HepG2 (cell line): ENCODE data around the gene BMP6. TPM values are rescaled to one million over a fixed set of nuclear protein-coding genes. Genes with fewer than 3 reads are reported as not detected.

ENCODE experiments used
- ATAC-seq: fragments of 200-7000 bp; cut with Tn5 transposase; 3 replicates; pipeline ENCODE4 v1.9.1; 2020; ENCODE audit warnings: mild to moderate bottlenecking, moderate library complexity
- BruUV-seq: library from RNA; stranded (reverse); fragments of 400-500 nt; replicated peaks from 2 replicates; lab custom pipeline; 2021; lab: Mats Ljungman, UMichigan
- CTCF ChIA-PET: fragments of 300-600 bp; formaldehyde crosslinking; extraction: SDS; loops from one replicate; lab custom pipeline; 2021; ENCODE audit warnings: low total read pairs, inconsistent platforms, low intra/inter-chr PET ratio; lab: Yijun Ruan, JAX
- POLR2A ChIA-PET: fragments of 350-600 bp; sonication (Branson Sonifier 250); formaldehyde crosslinking; loops from one replicate; lab custom pipeline; 2020; ENCODE audit warnings: antibody characterized with exemption, inconsistent platforms; lab: Yijun Ruan, JAX
- DNase-seq: peaks from one replicate; pipeline ENCODE4 v3.0.0-alpha.2; 2015; ENCODE audit warnings: low spot score
- FAIRE-seq: peaks from 3 replicates; lab custom pipeline; 2011; peaks lifted over from hg19 to GRCh38; lab: Jason Lieb, UNC
- H2AFZ ChIP-seq: one replicate; pipeline ENCODE4 v1.6.1; 2011; ENCODE audit warnings: low read length, inconsistent platforms
- H3K27ac ChIP-seq: fragments of 300-600 bp; 3 replicates; pipeline ENCODE4 v1.8.0; 2011; ENCODE audit warnings: mixed run types, mild to moderate bottlenecking, mixed read lengths, low read length, inconsistent platforms; ENCODE audit not compliant: insufficient read depth; ENCODE audit errors: extremely low read length
- H3K27me3 ChIP-seq, 2 experiments: fragments of 200-600 bp in 1 of 2; 2 replicates in 1 of 2; 3 replicates in 1 of 2; pipeline versions ENCODE4 v1.6.0 to v1.8.0; 2011; ENCODE audit warnings: low read length in 2 of 2, mild to moderate bottlenecking in 2 of 2, moderate library complexity in 2 of 2, inconsistent platforms in 1 of 2; ENCODE audit not compliant: insufficient read depth in 2 of 2, control insufficient read depth in 1 of 2
- H3K36me3 ChIP-seq, 2 experiments: fragments of 200-600 bp in 1 of 2; replicated peaks in 1 of 2; 2 replicates in 1 of 2; 3 replicates in 1 of 2; pipeline versions ENCODE4 v1.5.1 to v1.8.0; 2011; ENCODE audit warnings: low read length in 2 of 2, inconsistent platforms in 1 of 2; ENCODE audit not compliant: insufficient read depth in 2 of 2, control insufficient read depth in 1 of 2
- H3K4me1 ChIP-seq: 2 replicates; pipeline ENCODE4 v1.5.1; 2012; ENCODE audit warnings: low read length, inconsistent platforms; ENCODE audit not compliant: insufficient read depth
- H3K4me2 ChIP-seq: 2 replicates; pipeline ENCODE4 v1.6.0; 2011; ENCODE audit warnings: low read depth, low read length, inconsistent platforms
- H3K4me3 ChIP-seq, 3 experiments: fragments of 200-600 bp in 1 of 3; sonication (generic), shearing (Covaris generic) in 1 of 3; replicated peaks in 1 of 3; 2 replicates each; pipeline ENCODE4 v1.5.1; 2011 to 2016; ENCODE audit warnings: low read length in 3 of 3, inconsistent platforms in 2 of 3, low read depth in 2 of 3, mild to moderate bottlenecking in 2 of 3, control low read depth in 1 of 3, mixed read lengths in 1 of 3; ENCODE audit not compliant: insufficient read depth in 1 of 3
- H3K79me2 ChIP-seq: one replicate; pipeline ENCODE4 v1.6.1; 2011; ENCODE audit warnings: low read length, inconsistent platforms; ENCODE audit not compliant: insufficient read depth
- H3K9ac ChIP-seq: 2 replicates; pipeline ENCODE4 v1.6.0; 2011; ENCODE audit warnings: mild to moderate bottlenecking, low read depth, low read length, inconsistent platforms; ENCODE audit not compliant: insufficient read depth
- H3K9me3 ChIP-seq: 2 replicates; pipeline ENCODE4 v1.5.1; 2012; ENCODE audit warnings: mild to moderate bottlenecking, low read length
- H4K20me1 ChIP-seq: 2 replicates; pipeline ENCODE4 v1.6.0; 2011; ENCODE audit warnings: inconsistent platforms, mild to moderate bottlenecking, low read length, moderate library complexity; ENCODE audit not compliant: insufficient read depth
- HNRNPLL ChIP-seq: fragments of 200-400 bp; formaldehyde crosslinking; IDR thresholded peaks from 2 replicates; pipeline ENCODE4 v1.6.1; 2017; ENCODE audit warnings: mild to moderate bottlenecking, low read depth, low read length; ENCODE audit not compliant: poor library complexity, severe bottlenecking
- MBD4 ChIP-seq: IDR thresholded peaks from 2 replicates; pipeline ENCODE4 v1.6.1; 2012; ENCODE audit warnings: low read length, inconsistent platforms, borderline replicate concordance
- U2AF1 ChIP-seq: fragments of 200-400 bp; formaldehyde crosslinking; optimal IDR thresholded peaks from 2 replicates; pipeline ENCODE3; 2017; ENCODE audit warnings: mild to moderate bottlenecking, low read depth, low read length
- ZBTB40 ChIP-seq, 2 experiments: fragments of 450-650 bp in 1 of 2; sonication (generic) in 1 of 2; formaldehyde crosslinking in 1 of 2; IDR thresholded peaks; 2 replicates each; pipeline versions ENCODE4 v1.6.1 to v1.8.0; 2016 to 2022; ENCODE audit warnings: antibody characterized with exemption in 1 of 2, mild to moderate bottlenecking in 1 of 2, missing genetic modification reagents in 1 of 2
- ZMAT3 ChIP-seq: sonication (generic); formaldehyde crosslinking; conservative IDR thresholded peaks from 2 replicates; pipeline ENCODE4 v1.7.0; 2021; ENCODE audit warnings: missing genetic modification reagents
- ZNF121 ChIP-seq: sonication (generic); formaldehyde crosslinking; IDR thresholded peaks from 2 replicates; pipeline ENCODE4 v1.5.0; 2020; ENCODE audit warnings: mild to moderate bottlenecking, missing genetic modification reagents
- ZNF138 ChIP-seq: sonication (generic); formaldehyde crosslinking; IDR thresholded peaks from 2 replicates; pipeline ENCODE4 v1.5.0; 2020; ENCODE audit warnings: mild to moderate bottlenecking, low read depth, missing genetic modification reagents
- ZNF577 ChIP-seq: sonication (generic); formaldehyde crosslinking; IDR thresholded peaks from 2 replicates; pipeline ENCODE4 v1.4.0; 2020; ENCODE audit warnings: mild to moderate bottlenecking, low read depth, missing genetic modification reagents, borderline replicate concordance
- ZNF776 ChIP-seq: sonication (generic); formaldehyde crosslinking; IDR thresholded peaks from 2 replicates; pipeline ENCODE4 v1.4.0; 2020; ENCODE audit warnings: mild to moderate bottlenecking, missing genetic modification reagents
- ZNF83 ChIP-seq: sonication (generic); formaldehyde crosslinking; IDR thresholded peaks from 2 replicates; pipeline ENCODE4 v1.4.0; 2020; ENCODE audit warnings: missing genetic modification reagents, mild to moderate bottlenecking, borderline replicate concordance
- WGBS: methylation state at CpG from one replicate; pipeline ENCODE4 v1.1.6; 2017; ENCODE audit warnings: low lambda C conversion rate; 5-methylcytosine and 5-hydroxymethylcytosine counted together
- in situ Hi-C: cut with HindIII; loops from 2 replicates; pipeline ENCODE4 v1.10.0; 2017; ENCODE audit warnings: low pct_unique_long_range_greater_than_20kb; ENCODE audit not compliant: extremely low pct_ligation_motif_present
- intact Hi-C: fragments of 100-400 bp; cut with micrococcal nuclease; formaldehyde crosslinking; loops from one replicate; pipeline ENCODE4 v1.10.0; 2022; ENCODE audit not compliant: unreplicated experiment
- polyA plus RNA-seq, 8 experiments: library from polyadenylated mRNA; depleted of rRNA in 3 of 8; stranded (reverse) in 7 of 8; unstranded in 1 of 8; fragments of >200 nt; fragmentation: Illumina TruSeq in 4 of 8; extraction: Trizol in 4 of 8; gene quantifications; 2 replicates each; pipeline versions ENCODE4 v1.2.1 to v1.2.3, GENCODE V29; 2011 to 2016; ENCODE audit warnings: low read depth in 4 of 8, missing spikeins in 1 of 8, mixed read lengths in 1 of 8; ENCODE audit not compliant: insufficient read depth in 1 of 8
- total RNA-seq, 5 experiments: library from RNA; depleted of rRNA; stranded (reverse); fragments of >200 nt; fragmentation: Illumina TruSeq; extraction: Trizol; gene quantifications; 2 replicates each; pipeline ENCODE4 v1.2.3, GENCODE V29; 2016; ENCODE audit warnings: low read depth in 1 of 5

Gene BMP6
- total and polyA plus RNA-seq, 2 of the 13 experiments (the other 11 are each of a cell fraction or from before 2014, with no cell fraction given): 0.09 to 0.18 TPM

DNA sequence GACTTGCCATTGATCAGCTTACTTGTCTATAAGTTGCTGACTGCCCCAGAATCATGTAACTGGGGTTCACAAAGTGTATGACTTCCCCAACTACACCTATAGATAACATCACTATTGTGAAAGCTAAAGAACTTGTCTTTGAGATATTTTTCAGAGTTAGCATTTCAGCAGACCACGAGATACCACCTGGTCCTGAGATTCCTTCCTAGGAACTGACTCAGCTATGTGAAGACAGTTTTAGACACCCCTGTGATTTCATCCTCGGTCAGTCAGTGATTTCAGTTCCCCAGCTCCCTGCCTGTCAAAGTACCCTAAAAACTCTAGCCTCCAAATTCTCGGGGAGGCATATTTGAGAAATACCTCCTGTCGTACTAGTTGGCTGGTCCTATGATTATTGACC lies 122.3 kb downstream of the BMP6 start:
- no peaks in the 10 kb centered on the region for H3K4me1 ChIP-seq
- no peak overlapping the region for H3K27ac ChIP-seq
- no peaks in the 10 kb centered on the region for H3K79me2 ChIP-seq
- DNase-seq: no peak
- in situ Hi-C loops: no loop called here
- no peaks in the 10 kb centered on the region for H3K36me3 ChIP-seq
- no peak for FAIRE-seq
- no peak overlapping the region for H3K4me2 ChIP-seq
- no peaks in the 10 kb centered on the region for H4K20me1 ChIP-seq
- ATAC-seq: no peak
- CTCF ChIA-PET: no interaction called here
- POLR2A ChIA-PET: no interaction called here
- WGBS: 2% methylated on average over 4 of the region's 4 CpGs
- H2AFZ ChIP-seq: no peak overlapping the region
- no peak for TF ChIP-seq ZNF138 (CRISPR knock-in tag)
- TF ChIP-seq ZNF577 (CRISPR knock-in tag): no peak
- TF ChIP-seq, all 625 proteins: peak for 0
- intact Hi-C loops: no loop called here
- Histone ChIP-seq H3K4me3 (no peak overlapping the region), H3K9me3 (peaks cover 7% of the 10 kb centered on the region), H3K9ac (no peak overlapping the region), H3K27me3 (peaks cover 0 to 24% of the 10 kb centered on the region in 2 experiments; a peak in 2 of 5 replicates)
- BruUV-seq: no TSS peak

DNA sequence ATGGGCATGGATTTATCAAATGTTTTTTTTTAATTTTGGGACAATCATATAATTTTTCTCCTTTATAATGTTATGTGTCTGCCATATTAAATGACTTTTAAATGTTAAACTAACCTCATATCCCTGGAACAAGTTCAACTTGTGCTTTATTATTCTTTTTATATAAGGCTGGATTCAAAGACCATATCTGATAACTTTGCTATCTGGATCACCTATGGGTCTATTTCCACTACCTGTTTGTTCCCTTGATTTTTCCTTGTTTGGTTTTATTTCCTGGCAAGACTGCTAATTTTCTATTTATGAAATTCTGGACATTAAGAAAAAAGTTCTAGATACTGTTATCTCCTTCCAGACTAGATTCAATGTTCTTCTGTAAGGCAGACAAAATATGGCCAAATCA lies 125.9 kb downstream of the BMP6 start:
- no peaks in the 10 kb centered on the region for H3K36me3 ChIP-seq
- intact Hi-C loops (loop anchor here (5.0 kb wide), 1 partner anchor 816 kb away; no protein-coding TSS in a partner anchor), in situ Hi-C loops (no loop called here)
- no TSS peak for BruUV-seq
- peaks cover 13% of the 10 kb centered on the region for H3K4me1 ChIP-seq
- H3K4me3 ChIP-seq: no peak overlapping the region
- H2AFZ ChIP-seq: no peak overlapping the region
- H3K79me2 ChIP-seq: no peaks in the 10 kb centered on the region
- FAIRE-seq (no peak), DNase-seq (no peak), ATAC-seq (no peak)
- H4K20me1 ChIP-seq: no peaks in the 10 kb centered on the region
- H3K27me3 ChIP-seq: peaks cover 0 to 17% of the 10 kb centered on the region in 2 experiments; a peak in 1 of 5 replicates
- H3K27ac ChIP-seq: no peak overlapping the region
- no peak overlapping the region for H3K4me2 ChIP-seq
- ChIA-PET CTCF (no interaction called here), POLR2A (no interaction called here)
- peaks cover 7% of the 10 kb centered on the region for H3K9me3 ChIP-seq
- H3K9ac ChIP-seq: no peak overlapping the region
- TF ChIP-seq MBD4 (no peak), HNRNPLL (no peak), ZBTB40 (IDR thresholded peaks at IDR 0.05) (no peak), ZBTB40 (CRISPR knock-in tag; IDR thresholded peaks at IDR 0.05) (no peak), U2AF1 (no peak), ZNF83 (CRISPR knock-in tag) (no peak), ZNF776 (no peak), ZNF121 (CRISPR knock-in tag) (no peak), ZMAT3 (CRISPR knock-in tag) (no peak)
